Neural progenitor cell (in vitro differentiated cells): ENCODE measurements around the gene MYO1B. TPM values are rescaled to one million over a fixed set of nuclear protein-coding genes. Genes with fewer than 3 reads are reported as not detected.

Experiments used
- DNase-seq: peaks from one replicate; pipeline ENCODE4 v3.0.0-alpha.2; 2016; ENCODE audit warnings: low spot score
- H2AFZ ChIP-seq: fragments of 200-600 bp; sonication (generic); replicated peaks from 2 replicates; pipeline ENCODE4 v1.6.1; 2016; ENCODE audit warnings: antibody characterized with exemption
- H3F3A ChIP-seq: fragments of 200-600 bp; sonication (generic); 2 replicates; pipeline ENCODE4 v1.6.1; 2016; ENCODE audit warnings: antibody characterized with exemption, low read depth
- H3K27ac ChIP-seq: fragments of 200-600 bp; sonication (generic); 2 replicates; pipeline ENCODE4 v1.5.1; 2016; ENCODE audit warnings: mild to moderate bottlenecking
- H3K27me3 ChIP-seq: fragments of 200-600 bp; sonication (generic); 2 replicates; pipeline ENCODE4 v1.6.1; 2016; ENCODE audit warnings: mild to moderate bottlenecking, moderate library complexity
- H3K36me3 ChIP-seq: fragments of 200-600 bp; sonication (generic); 2 replicates; pipeline ENCODE4 v1.5.1; 2016
- H3K4me1 ChIP-seq: fragments of 200-600 bp; sonication (generic); 2 replicates; pipeline ENCODE4 v1.6.1; 2016; ENCODE audit warnings: mixed run types
- H3K4me2 ChIP-seq: fragments of 200-600 bp; sonication (generic); 2 replicates; pipeline ENCODE4 v1.6.1; 2016
- H3K4me3 ChIP-seq: fragments of 200-600 bp; sonication (generic); 2 replicates; pipeline ENCODE4 v1.5.1; 2016
- H3K79me2 ChIP-seq: fragments of 200-600 bp; sonication (generic); 2 replicates; pipeline ENCODE4 v1.6.1; 2016; ENCODE audit warnings: low read depth
- H3K9ac ChIP-seq: fragments of 200-600 bp; sonication (generic); 2 replicates; pipeline ENCODE4 v1.6.1; 2016
- H3K9me3 ChIP-seq: fragments of 200-600 bp; sonication (generic); 2 replicates; pipeline ENCODE4 v1.5.1; 2016; ENCODE audit warnings: low read depth
- H4K20me1 ChIP-seq: fragments of 200-600 bp; sonication (generic); 2 replicates; pipeline ENCODE4 v1.6.1; 2016; ENCODE audit warnings: low read depth
- H3K27ac Mint-ChIP-seq: 3 replicates; pipeline ENCODE4 v1.8.0; 2021; ENCODE audit warnings: mixed read lengths
- H3K27me3 Mint-ChIP-seq: 2 replicates; pipeline ENCODE4 v1.8.0; 2022; ENCODE audit warnings: low read depth, mild to moderate bottlenecking, inconsistent platforms, moderate library complexity, mixed read lengths; ENCODE audit not compliant: insufficient read depth
- H3K36me3 Mint-ChIP-seq: 3 replicates; pipeline ENCODE4 v1.8.0; 2021; ENCODE audit warnings: mixed read lengths
- H3K4me1 Mint-ChIP-seq: 3 replicates; pipeline ENCODE4 v1.8.0; 2021; ENCODE audit warnings: mixed read lengths
- H3K4me3 Mint-ChIP-seq: 3 replicates; pipeline ENCODE4 v1.8.0; 2021; ENCODE audit warnings: mild to moderate bottlenecking, moderate library complexity, mixed read lengths
- H3K9me3 Mint-ChIP-seq: 3 replicates; pipeline ENCODE4 v1.8.0; 2020; ENCODE audit warnings: mixed read lengths
- CTCF ChIP-seq: fragments of 200-600 bp; sonication (generic); IDR thresholded peaks from 2 replicates; pipeline ENCODE4 v1.5.1; 2017; ENCODE audit warnings: antibody characterized with exemption, mild to moderate bottlenecking
- EZH2 ChIP-seq: fragments of 200-600 bp; sonication (generic); IDR thresholded peaks from 2 replicates; pipeline ENCODE4 v1.6.1; 2017; ENCODE audit warnings: antibody characterized with exemption, mild to moderate bottlenecking, moderate library complexity
- EZH2phosphoT487 ChIP-seq: fragments of 200-600 bp; sonication (generic); IDR thresholded peaks from 2 replicates; pipeline ENCODE4 v1.6.1; 2017; ENCODE audit warnings: antibody characterized with exemption
- total RNA-seq: library from RNA; depleted of rRNA; stranded (reverse); fragments of >200 nt; gene quantifications from 2 replicates; pipeline ENCODE4 v1.2.3, GENCODE V29; 2015; ENCODE audit warnings: low replicate concordance

MYO1B gene
- total RNA-seq, 1 donor from 2014 or later, result 88.0 TPM

- no peak overlapping the region for H2AFZ ChIP-seq
- DNase-seq, result no peak
- peaks cover 4% of the 10 kb centered on the region for H4K20me1 ChIP-seq
- H3K4me2 ChIP-seq, result no peak overlapping the region
- H3K9me3 Mint-ChIP-seq, result no peaks in the 10 kb centered on the region
- H3K27me3 ChIP-seq, result no peaks in the 10 kb centered on the region
- no peaks in the 10 kb centered on the region for H3K4me1 ChIP-seq
- H3F3A ChIP-seq, result no peaks in the 10 kb centered on the region
- peaks cover 39% of the 10 kb centered on the region for H3K36me3 Mint-ChIP-seq
- no peaks in the 10 kb centered on the region for H3K27me3 Mint-ChIP-seq
- no peak overlapping the region for H3K27ac ChIP-seq
- no peak for TF ChIP-seq EZH2phosphoT487
- no peak for TF ChIP-seq CTCF
- no peak for TF ChIP-seq EZH2
- no peaks in the 10 kb centered on the region for H3K4me1 Mint-ChIP-seq
- no peaks in the 10 kb centered on the region for H3K36me3 ChIP-seq
- H3K9ac ChIP-seq, result no peak overlapping the region
- no peak overlapping the region for H3K27ac Mint-ChIP-seq
- H3K79me2 ChIP-seq, result no peaks in the 10 kb centered on the region
- no peak overlapping the region for H3K4me3 Mint-ChIP-seq
- no peaks in the 10 kb centered on the region for H3K9me3 ChIP-seq
- H3K4me3 ChIP-seq, result no peak overlapping the region
These were observed 113.3 kb downstream of the MYO1B start for GRCh38 chr2:191358325-191359025.

GRCh38 chr2:191359133-191359532 lies 113.9 kb downstream of the MYO1B start:
- Mint-ChIP-seq H3K27ac (no peak overlapping the region), H3K27me3 (no peaks in the 10 kb centered on the region), H3K4me3 (no peak overlapping the region), H3K9me3 (no peaks in the 10 kb centered on the region), H3K36me3 (peaks cover 43% of the 10 kb centered on the region), H3K4me1 (no peaks in the 10 kb centered on the region)
- no peak overlapping the region for H3K4me2 ChIP-seq
- H3K27me3 ChIP-seq, result no peaks in the 10 kb centered on the region
- H4K20me1 ChIP-seq, result peaks cover 4% of the 10 kb centered on the region
- no peaks in the 10 kb centered on the region for H3K9me3 ChIP-seq
- no peak overlapping the region for H3K9ac ChIP-seq
- H3K27ac ChIP-seq, result no peak overlapping the region
- no peaks in the 10 kb centered on the region for H3K36me3 ChIP-seq
- no peak overlapping the region for H3K4me3 ChIP-seq
- H3K4me1 ChIP-seq, result no peaks in the 10 kb centered on the region
- no peak for TF ChIP-seq CTCF
- no peak for TF ChIP-seq EZH2phosphoT487
- TF ChIP-seq EZH2, result no peak
- no peak for DNase-seq
- H2AFZ ChIP-seq, result no peak overlapping the region
- no peaks in the 10 kb centered on the region for H3F3A ChIP-seq
- no peaks in the 10 kb centered on the region for H3K79me2 ChIP-seq

- H3K9me3 Mint-ChIP-seq, result no peaks in the 10 kb centered on the region
- H3K9me3 ChIP-seq, result no peaks in the 10 kb centered on the region
- H3K27me3 Mint-ChIP-seq, result no peaks in the 10 kb centered on the region
- TF ChIP-seq CTCF, result no peak
- no peak for TF ChIP-seq EZH2phosphoT487
- TF ChIP-seq EZH2, result no peak
- H3F3A ChIP-seq, result no peaks in the 10 kb centered on the region
- no peaks in the 10 kb centered on the region for H3K4me1 Mint-ChIP-seq
- no peak overlapping the region for H3K27ac ChIP-seq
- no peak for DNase-seq
- H3K36me3 ChIP-seq, result no peaks in the 10 kb centered on the region
- no peak overlapping the region for H3K27ac Mint-ChIP-seq
- H3K4me3 ChIP-seq, result no peak overlapping the region
- H3K9ac ChIP-seq, result no peak overlapping the region
- H3K36me3 Mint-ChIP-seq, result peaks cover 36% of the 10 kb centered on the region
- no peak overlapping the region for H2AFZ ChIP-seq
- no peaks in the 10 kb centered on the region for H3K27me3 ChIP-seq
- H3K4me2 ChIP-seq, result no peak overlapping the region
- no peak overlapping the region for H3K4me3 Mint-ChIP-seq
- no peaks in the 10 kb centered on the region for H3K4me1 ChIP-seq
- H3K79me2 ChIP-seq, result no peaks in the 10 kb centered on the region
- peaks cover 4% of the 10 kb centered on the region for H4K20me1 ChIP-seq
These were observed 115.7 kb downstream of the MYO1B start for GRCh38 chr2:191360918-191361317.
